IPS-NIHi11 (cell line): ENCODE data around the gene RIPOR1.
"Not testable (repeated sequence)": the region's sequence is repeated elsewhere in the genome, so short reads cannot be mapped to it uniquely, and the experiment has no call there.

Experiments used
- DNase-seq: peaks from one replicate; pipeline ENCODE4 v3.0.0; 2012; ENCODE audit warnings: mixed read lengths, low spot score

Gene RIPOR1

GRCh38 chr16:67528222-67528869 lies at the start of gene RIPOR1:
Gene RIPOR1, plus strand, starts transcription at chr16:67528829. Its CDS starts 9,618 bp downstream, at chr16:67538447.
- DNase-seq = peak; percentile 83

GRCh38 chr16:67480833-67481560 lies 47.6 kb upstream of the RIPOR1 start, which contains the start of gene ATP6V0D1:
Gene ATP6V0D1, minus strand, starts transcription at chr16:67481157. Its CDS starts 71 bp downstream, at chr16:67481086.
- DNase-seq = peak; percentile 99

GRCh38 chr16:67481561-67482232 lies 46.9 kb upstream of the RIPOR1 start:
- DNase-seq = no peak

- no peak for DNase-seq
Measured at GRCh38 chr16:67482233-67482924, 46.2 kb upstream of the RIPOR1 start.

- no peak for DNase-seq
Measured at GRCh38 chr16:67483150-67483549, 45.5 kb upstream of the RIPOR1 start, which contains the start of gene AGRP. Gene AGRP, minus strand, starts transcription at chr16:67483547. Its CDS starts 149 bp downstream, at chr16:67483398.

- DNase-seq = no peak
Measured at GRCh38 chr16:67483731-67484525, 44.7 kb upstream of the RIPOR1 start.

- no peak for DNase-seq
Measured at GRCh38 chr16:67486805-67487204, 41.8 kb upstream of the RIPOR1 start.

- not testable (repeated sequence) for DNase-seq
Measured at GRCh38 chr16:67487561-67487960, 41.1 kb upstream of the RIPOR1 start.

GRCh38 chr16:67489401-67490083 lies 39.1 kb upstream of the RIPOR1 start:
- DNase-seq = no peak

- no peak for DNase-seq
Measured at GRCh38 chr16:67490335-67491096, 38.1 kb upstream of the RIPOR1 start.

GRCh38 chr16:67499106-67499505 lies 29.5 kb upstream of the RIPOR1 start:
- no peak for DNase-seq

GRCh38 chr16:67504031-67505021 lies 24.3 kb upstream of the RIPOR1 start:
- DNase-seq = no peak

GRCh38 chr16:67506468-67506867 lies 22.2 kb upstream of the RIPOR1 start:
- DNase-seq = no peak

GRCh38 chr16:67509016-67509415 lies 19.6 kb upstream of the RIPOR1 start:
- DNase-seq = no peak

GRCh38 chr16:67513892-67514291 lies 14.7 kb upstream of the RIPOR1 start:
- DNase-seq = not testable (repeated sequence)

- DNase-seq = peak; percentile 50
Measured at GRCh38 chr16:67514382-67514828, 14.2 kb upstream of the RIPOR1 start.

- no peak for DNase-seq
Measured at GRCh38 chr16:67516296-67517154, 12.1 kb upstream of the RIPOR1 start.

GRCh38 chr16:67517155-67517445 lies 11.5 kb upstream of the RIPOR1 start:
- no peak for DNase-seq
